HCT116 (cell line): ENCODE data around the gene TRNAU1AP. TPM values are rescaled to one million over a fixed set of nuclear protein-coding genes. Genes with fewer than 3 reads are reported as not detected.

Source experiments
- ATAC-seq: fragments of 200-7000 bp; cut with Tn5 transposase; 2 replicates; pipeline ENCODE4 v1.9.1; 2020; ENCODE audit warnings: mild to moderate bottlenecking, moderate library complexity
- BruUV-seq: library from RNA; stranded (reverse); fragments of 400-500 nt; replicated peaks from 2 replicates; lab custom pipeline; 2021; lab: Mats Ljungman, UMichigan
- CTCF ChIA-PET: fragments of 300-600 bp; sonication (Branson Sonifier 250); formaldehyde crosslinking; loops from one replicate; lab custom pipeline; 2021; ENCODE audit warnings: antibody characterized with exemption; lab: Charles Lee
- POLR2A ChIA-PET: fragments of 300-600, 350-600 bp; sonication (Branson Sonifier 250); formaldehyde crosslinking; loops from one replicate; lab custom pipeline; 2021; ENCODE audit warnings: antibody characterized with exemption; lab: Charles Lee
- RAD21 ChIA-PET, 2 experiments: fragments of 300-600 bp; sonication (Branson Sonifier 250); formaldehyde crosslinking; loops; one replicate each; lab custom pipeline; 2023; ENCODE audit warnings: low total read pairs in 2 of 2; ENCODE audit not compliant: uncharacterized antibody in 2 of 2, unreplicated experiment in 2 of 2, low non-redundant PET in 1 of 2; lab: Charles Lee
- DNase-seq: peaks from one replicate; pipeline ENCODE4 v3.0.0-alpha.2; 2010; ENCODE audit warnings: low read depth, low spot score
- H2AFZ ChIP-seq: fragments of 200-600 bp; shearing (Covaris generic), sonication (generic); 2 replicates; pipeline ENCODE4 v1.6.1; 2017; ENCODE audit warnings: low read depth, mixed run types, mixed read lengths, antibody characterized with exemption, low read length; ENCODE audit not compliant: poor library complexity, severe bottlenecking
- H3K27ac ChIP-seq: 2 replicates; pipeline ENCODE4 v1.5.1; 2012; ENCODE audit warnings: low read depth, low read length
- H3K27me3 ChIP-seq: fragments of 200-600 bp; sonication (generic); 2 replicates; pipeline ENCODE4 v1.6.1; 2016; ENCODE audit warnings: mixed run types, low read length, mixed read lengths; ENCODE audit not compliant: insufficient read depth
- H3K36me3 ChIP-seq, 2 experiments: fragments of 200-500 bp in 1 of 2; fragments of 200-600 bp in 1 of 2; sonication (Bioruptor generic) in 1 of 2; sonication (generic) in 1 of 2; 2 replicates each; pipeline versions ENCODE4 v1.5.1 to v1.6.1; 2014 to 2016; ENCODE audit warnings: low read length in 2 of 2, inconsistent platforms in 1 of 2, mixed read lengths in 1 of 2, mixed run types in 1 of 2; ENCODE audit not compliant: insufficient read depth in 2 of 2, control insufficient read depth in 1 of 2
- H3K4me1 ChIP-seq, 2 experiments: fragments of 200-600 bp in 1 of 2; sonication (generic) in 1 of 2; 2 replicates each; pipeline versions ENCODE4 v1.5.1 to v1.6.1; 2012 to 2017; ENCODE audit warnings: low read length in 2 of 2, inconsistent platforms in 1 of 2, mild to moderate bottlenecking in 1 of 2, mixed read lengths in 1 of 2, mixed run types in 1 of 2, moderate library complexity in 1 of 2; ENCODE audit not compliant: insufficient read depth in 2 of 2, control insufficient read depth in 1 of 2
- H3K4me2 ChIP-seq: fragments of 200-600 bp; sonication (generic); 2 replicates; pipeline ENCODE4 v1.6.1; 2017; ENCODE audit warnings: mixed run types, low read length, mixed read lengths
- H3K4me3 ChIP-seq, 2 experiments: fragments of 200-600 bp in 1 of 2; sonication (generic) in 1 of 2; replicated peaks in 1 of 2; 2 replicates each; pipeline ENCODE4 v1.5.1; 2011 to 2016; ENCODE audit warnings: low read length in 2 of 2, control low read depth in 1 of 2, low read depth in 1 of 2, mild to moderate bottlenecking in 1 of 2, mixed read lengths in 1 of 2, mixed run types in 1 of 2
- H3K79me2 ChIP-seq: fragments of 200-600 bp; sonication (generic); 2 replicates; pipeline ENCODE4 v1.6.1; 2017; ENCODE audit warnings: mild to moderate bottlenecking, mixed run types, low read length, moderate library complexity, mixed read lengths; ENCODE audit not compliant: insufficient read depth
- H3K9ac ChIP-seq: fragments of 200-600 bp; sonication (generic); 2 replicates; pipeline ENCODE4 v1.6.1; 2016; ENCODE audit warnings: low read length, mixed read lengths
- H3K9me2 ChIP-seq: fragments of 200-600 bp; sonication (generic), shearing (Covaris generic); 2 replicates; pipeline ENCODE4 v1.6.1; 2017; ENCODE audit warnings: mixed run types, mild to moderate bottlenecking, moderate library complexity; ENCODE audit not compliant: insufficient read depth
- H3K9me3 ChIP-seq, 2 experiments: fragments of 200-500 bp in 1 of 2; fragments of 200-600 bp in 1 of 2; sonication (Bioruptor generic) in 1 of 2; sonication (generic) in 1 of 2; 2 replicates each; pipeline ENCODE4 v1.6.1; 2014 to 2017; ENCODE audit warnings: low read length in 2 of 2, mixed read lengths in 2 of 2, inconsistent platforms in 1 of 2, low read depth in 1 of 2, mild to moderate bottlenecking in 1 of 2, mixed run types in 1 of 2, moderate library complexity in 1 of 2; ENCODE audit not compliant: control insufficient read depth in 1 of 2, insufficient read depth in 1 of 2
- H4K20me1 ChIP-seq: fragments of 200-600 bp; sonication (generic), shearing (Covaris generic); 2 replicates; pipeline ENCODE4 v1.6.1; 2017; ENCODE audit warnings: mixed run types, mild to moderate bottlenecking, moderate library complexity; ENCODE audit not compliant: insufficient read depth
- CBX3 ChIP-seq: IDR thresholded peaks from 2 replicates; pipeline ENCODE4 v1.6.1; 2012; ENCODE audit warnings: low read depth
- EZH2 ChIP-seq: fragments of 200-600 bp; sonication (generic); IDR thresholded peaks from 2 replicates; pipeline ENCODE4 v1.6.1; 2017; ENCODE audit warnings: antibody characterized with exemption, mixed run types
- EZH2phosphoT487 ChIP-seq: fragments of 200-600 bp; IDR thresholded peaks from 2 replicates; pipeline ENCODE4 v1.6.1; 2018; ENCODE audit warnings: antibody characterized with exemption, borderline replicate concordance
- SIN3A ChIP-seq: IDR thresholded peaks from 2 replicates; pipeline ENCODE4 v1.6.1; 2012; ENCODE audit warnings: low read depth
- ZNF274 ChIP-seq: fragments of 200-500 bp; sonication (Bioruptor generic); IDR thresholded peaks from 2 replicates; pipeline ENCODE4 v1.6.1; 2014; ENCODE audit warnings: mild to moderate bottlenecking, low read depth, low read length, inconsistent platforms
- intact Hi-C: fragments of 100-400 bp; cut with micrococcal nuclease; formaldehyde crosslinking; loops from 2 replicates; pipeline ENCODE4 v1.10.0; 2022
- total RNA-seq: library from RNA; stranded (reverse); gene quantifications from one replicate; pipeline ENCODE4 v1.2.1, GENCODE V29; 2021; ENCODE audit not compliant: unreplicated experiment
- TF ChIP-seq, protein P1 (sequence below): IDR thresholded peaks from 2 replicates; pipeline ENCODE4 v1.6.1; 2011; ENCODE audit warnings: mild to moderate bottlenecking, low read length, moderate library complexity; ENCODE audit not compliant: insufficient replicate concordance; ENCODE audit errors: extremely low read depth
- TF ChIP-seq, protein P2 (sequence below): IDR thresholded peaks from 2 replicates; pipeline ENCODE4 v1.6.1; 2012
- TF ChIP-seq, protein P3 (sequence below), 3 experiments: fragments of 200-600 bp in 1 of 3; sonication (generic) in 1 of 3; IDR thresholded peaks in 2 of 3; conservative IDR thresholded peaks in 1 of 3; 2 replicates each; pipeline ENCODE4 v1.5.1; 2012 to 2017; ENCODE audit warnings: low read depth in 2 of 3, low read length in 2 of 3, antibody characterized with exemption in 1 of 3, borderline replicate concordance in 1 of 3, control low read depth in 1 of 3, mild to moderate bottlenecking in 1 of 3, mixed read lengths in 1 of 3, mixed run types in 1 of 3, moderate library complexity in 1 of 3; ENCODE audit not compliant: insufficient read depth in 1 of 3

TRNAU1AP gene
- total RNA-seq, 1 experiment from 2014 or later, result 29.7 TPM

- peak overlapping the region; percentile 96; the same call in 1 of the 2 replicates for H3K9ac ChIP-seq
- H3K9me3 ChIP-seq, result no peaks in the 10 kb centered on the region
- H3K79me2 ChIP-seq, result peaks cover 32% of the 10 kb centered on the region
- no peak overlapping the region for H3K4me2 ChIP-seq
- no peak overlapping the region for H2AFZ ChIP-seq
- H3K4me1 ChIP-seq, result peaks cover 9 to 29% of the 10 kb centered on the region in 2 experiments; a peak in 3 of 4 replicates
- ChIA-PET RAD21 (no interaction called here), CTCF (interaction anchor here (1.5 kb wide), 1 partner anchor 26 kb away, joined by 6 read pairs; the partner anchor contains the start of gene TRNAU1AP), POLR2A (interaction anchor here (0.6 to 2.1 kb wide), 9 partner anchors 10 to 356 kb away, joined by 3 to 6 read pairs (median 3); partner anchors contain the start of genes TAF12 and TRNAU1AP)
- intact Hi-C loops, result no loop called here
- no peak for ATAC-seq
- DNase-seq, result no peak
- TF ChIP-seq, protein P1, sequence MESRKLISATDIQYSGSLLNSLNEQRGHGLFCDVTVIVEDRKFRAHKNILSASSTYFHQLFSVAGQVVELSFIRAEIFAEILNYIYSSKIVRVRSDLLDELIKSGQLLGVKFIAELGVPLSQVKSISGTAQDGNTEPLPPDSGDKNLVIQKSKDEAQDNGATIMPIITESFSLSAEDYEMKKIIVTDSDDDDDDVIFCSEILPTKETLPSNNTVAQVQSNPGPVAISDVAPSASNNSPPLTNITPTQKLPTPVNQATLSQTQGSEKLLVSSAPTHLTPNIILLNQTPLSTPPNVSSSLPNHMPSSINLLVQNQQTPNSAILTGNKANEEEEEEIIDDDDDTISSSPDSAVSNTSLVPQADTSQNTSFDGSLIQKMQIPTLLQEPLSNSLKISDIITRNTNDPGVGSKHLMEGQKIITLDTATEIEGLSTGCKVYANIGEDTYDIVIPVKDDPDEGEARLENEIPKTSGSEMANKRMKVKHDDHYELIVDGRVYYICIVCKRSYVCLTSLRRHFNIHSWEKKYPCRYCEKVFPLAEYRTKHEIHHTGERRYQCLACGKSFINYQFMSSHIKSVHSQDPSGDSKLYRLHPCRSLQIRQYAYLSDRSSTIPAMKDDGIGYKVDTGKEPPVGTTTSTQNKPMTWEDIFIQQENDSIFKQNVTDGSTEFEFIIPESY, result no peak
- TF ChIP-seq ZNF274, result no peak
- TF ChIP-seq SIN3A, result no peak
- TF ChIP-seq, protein P2, sequence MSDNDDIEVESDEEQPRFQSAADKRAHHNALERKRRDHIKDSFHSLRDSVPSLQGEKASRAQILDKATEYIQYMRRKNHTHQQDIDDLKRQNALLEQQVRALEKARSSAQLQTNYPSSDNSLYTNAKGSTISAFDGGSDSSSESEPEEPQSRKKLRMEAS, result no peak
- TF ChIP-seq, protein P3, sequence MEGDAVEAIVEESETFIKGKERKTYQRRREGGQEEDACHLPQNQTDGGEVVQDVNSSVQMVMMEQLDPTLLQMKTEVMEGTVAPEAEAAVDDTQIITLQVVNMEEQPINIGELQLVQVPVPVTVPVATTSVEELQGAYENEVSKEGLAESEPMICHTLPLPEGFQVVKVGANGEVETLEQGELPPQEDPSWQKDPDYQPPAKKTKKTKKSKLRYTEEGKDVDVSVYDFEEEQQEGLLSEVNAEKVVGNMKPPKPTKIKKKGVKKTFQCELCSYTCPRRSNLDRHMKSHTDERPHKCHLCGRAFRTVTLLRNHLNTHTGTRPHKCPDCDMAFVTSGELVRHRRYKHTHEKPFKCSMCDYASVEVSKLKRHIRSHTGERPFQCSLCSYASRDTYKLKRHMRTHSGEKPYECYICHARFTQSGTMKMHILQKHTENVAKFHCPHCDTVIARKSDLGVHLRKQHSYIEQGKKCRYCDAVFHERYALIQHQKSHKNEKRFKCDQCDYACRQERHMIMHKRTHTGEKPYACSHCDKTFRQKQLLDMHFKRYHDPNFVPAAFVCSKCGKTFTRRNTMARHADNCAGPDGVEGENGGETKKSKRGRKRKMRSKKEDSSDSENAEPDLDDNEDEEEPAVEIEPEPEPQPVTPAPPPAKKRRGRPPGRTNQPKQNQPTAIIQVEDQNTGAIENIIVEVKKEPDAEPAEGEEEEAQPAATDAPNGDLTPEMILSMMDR (IDR thresholded peaks at IDR 0.05 in 2 of 3, conservative IDR thresholded peaks at IDR 0.05 in 1 of 3; ENCODE audit: borderline replicate concordance in 1 of 3, insufficient read depth in 1 of 3, low read depth in 2 of 3, low read length in 2 of 3), result no peak
- no peak for TF ChIP-seq CBX3
- TF ChIP-seq EZH2phosphoT487, result no peak
- TF ChIP-seq EZH2, result no peak
- no peak overlapping the region for H3K4me3 ChIP-seq
- peaks cover 21 to 40% of the 10 kb centered on the region in 2 experiments; a peak in 3 of 4 replicates for H3K36me3 ChIP-seq
- peaks cover 29% of the 10 kb centered on the region; the same call in 1 of the 2 replicates for H4K20me1 ChIP-seq
- H3K27ac ChIP-seq, result peak overlapping the region; percentile 93
- H3K27me3 ChIP-seq, result no peaks in the 10 kb centered on the region
- no TSS peak for BruUV-seq
- H3K9me2 ChIP-seq, result no peaks in the 10 kb centered on the region
Observed at GRCh38 chr1:28578696-28579218, 25.9 kb downstream of the TRNAU1AP start.
